HepG2 (cell line): ENCODE measurements around the gene TPRA1. TPM values are rescaled to one million over a fixed set of nuclear protein-coding genes. Genes with fewer than 3 reads are reported as not detected.

Experiments
- ATAC-seq: fragments of 200-7000 bp; cut with Tn5 transposase; 3 replicates; pipeline ENCODE4 v1.9.1; 2020; ENCODE audit warnings: mild to moderate bottlenecking, moderate library complexity
- BruUV-seq: library from RNA; stranded (reverse); fragments of 400-500 nt; replicated peaks from 2 replicates; lab custom pipeline; 2021; lab: Mats Ljungman, UMichigan
- CTCF ChIA-PET: fragments of 300-600 bp; formaldehyde crosslinking; extraction: SDS; loops from one replicate; lab custom pipeline; 2021; ENCODE audit warnings: low total read pairs, inconsistent platforms, low intra/inter-chr PET ratio; lab: Yijun Ruan, JAX
- POLR2A ChIA-PET: fragments of 350-600 bp; sonication (Branson Sonifier 250); formaldehyde crosslinking; loops from one replicate; lab custom pipeline; 2020; ENCODE audit warnings: antibody characterized with exemption, inconsistent platforms; lab: Yijun Ruan, JAX
- DNase-seq: peaks from one replicate; pipeline ENCODE4 v3.0.0-alpha.2; 2015; ENCODE audit warnings: low spot score
- FAIRE-seq: peaks from 3 replicates; lab custom pipeline; 2011; peaks lifted over from hg19 to GRCh38; lab: Jason Lieb, UNC
- H2AFZ ChIP-seq: one replicate; pipeline ENCODE4 v1.6.1; 2011; ENCODE audit warnings: low read length, inconsistent platforms
- H3K27ac ChIP-seq: fragments of 300-600 bp; 3 replicates; pipeline ENCODE4 v1.8.0; 2011; ENCODE audit warnings: mixed run types, mild to moderate bottlenecking, mixed read lengths, low read length, inconsistent platforms; ENCODE audit not compliant: insufficient read depth; ENCODE audit errors: extremely low read length
- H3K27me3 ChIP-seq, 2 experiments: fragments of 200-600 bp in 1 of 2; 2 replicates in 1 of 2; 3 replicates in 1 of 2; pipeline versions ENCODE4 v1.6.0 to v1.8.0; 2011; ENCODE audit warnings: low read length in 2 of 2, mild to moderate bottlenecking in 2 of 2, moderate library complexity in 2 of 2, inconsistent platforms in 1 of 2; ENCODE audit not compliant: insufficient read depth in 2 of 2, control insufficient read depth in 1 of 2
- H3K36me3 ChIP-seq, 2 experiments: fragments of 200-600 bp in 1 of 2; replicated peaks in 1 of 2; 2 replicates in 1 of 2; 3 replicates in 1 of 2; pipeline versions ENCODE4 v1.5.1 to v1.8.0; 2011; ENCODE audit warnings: low read length in 2 of 2, inconsistent platforms in 1 of 2; ENCODE audit not compliant: insufficient read depth in 2 of 2, control insufficient read depth in 1 of 2
- H3K4me1 ChIP-seq: 2 replicates; pipeline ENCODE4 v1.5.1; 2012; ENCODE audit warnings: low read length, inconsistent platforms; ENCODE audit not compliant: insufficient read depth
- H3K4me2 ChIP-seq: 2 replicates; pipeline ENCODE4 v1.6.0; 2011; ENCODE audit warnings: low read depth, low read length, inconsistent platforms
- H3K4me3 ChIP-seq, 3 experiments: fragments of 200-600 bp in 1 of 3; sonication (generic), shearing (Covaris generic) in 1 of 3; replicated peaks in 1 of 3; 2 replicates each; pipeline ENCODE4 v1.5.1; 2011 to 2016; ENCODE audit warnings: low read length in 3 of 3, inconsistent platforms in 2 of 3, low read depth in 2 of 3, mild to moderate bottlenecking in 2 of 3, control low read depth in 1 of 3, mixed read lengths in 1 of 3; ENCODE audit not compliant: insufficient read depth in 1 of 3
- H3K79me2 ChIP-seq: one replicate; pipeline ENCODE4 v1.6.1; 2011; ENCODE audit warnings: low read length, inconsistent platforms; ENCODE audit not compliant: insufficient read depth
- H3K9ac ChIP-seq: 2 replicates; pipeline ENCODE4 v1.6.0; 2011; ENCODE audit warnings: mild to moderate bottlenecking, low read depth, low read length, inconsistent platforms; ENCODE audit not compliant: insufficient read depth
- H3K9me3 ChIP-seq: 2 replicates; pipeline ENCODE4 v1.5.1; 2012; ENCODE audit warnings: mild to moderate bottlenecking, low read length
- H4K20me1 ChIP-seq: 2 replicates; pipeline ENCODE4 v1.6.0; 2011; ENCODE audit warnings: inconsistent platforms, mild to moderate bottlenecking, low read length, moderate library complexity; ENCODE audit not compliant: insufficient read depth
- FOSL2 ChIP-seq: sonication (generic); formaldehyde crosslinking; IDR thresholded peaks from 2 replicates; pipeline ENCODE4 v1.4.0; 2020; ENCODE audit warnings: missing genetic modification reagents
- MATR3 ChIP-seq: sonication (generic); formaldehyde crosslinking; IDR thresholded peaks from 2 replicates; pipeline ENCODE4 v1.4.0; 2020; ENCODE audit warnings: missing genetic modification reagents
- ZNF431 ChIP-seq: sonication (generic); formaldehyde crosslinking; IDR thresholded peaks from 2 replicates; pipeline ENCODE4 v1.9.0; 2022; ENCODE audit warnings: missing genetic modification reagents, low read depth, mild to moderate bottlenecking, borderline replicate concordance
- ZNF562 ChIP-seq: sonication (generic); formaldehyde crosslinking; IDR thresholded peaks from 2 replicates; pipeline ENCODE4 v1.8.0; 2022; ENCODE audit warnings: missing genetic modification reagents, borderline replicate concordance
- ZZZ3 ChIP-seq: sonication (generic); formaldehyde crosslinking; IDR thresholded peaks from 2 replicates; pipeline ENCODE4 v1.4.0; 2020; ENCODE audit warnings: missing genetic modification reagents, mild to moderate bottlenecking, borderline replicate concordance
- WGBS: methylation state at CpG from one replicate; pipeline ENCODE4 v1.1.6; 2017; ENCODE audit warnings: low lambda C conversion rate; 5-methylcytosine and 5-hydroxymethylcytosine counted together
- in situ Hi-C: cut with HindIII; loops from 2 replicates; pipeline ENCODE4 v1.10.0; 2017; ENCODE audit warnings: low pct_unique_long_range_greater_than_20kb; ENCODE audit not compliant: extremely low pct_ligation_motif_present
- intact Hi-C: fragments of 100-400 bp; cut with micrococcal nuclease; formaldehyde crosslinking; loops from one replicate; pipeline ENCODE4 v1.10.0; 2022; ENCODE audit not compliant: unreplicated experiment
- polyA plus RNA-seq, 8 experiments: library from polyadenylated mRNA; depleted of rRNA in 3 of 8; stranded (reverse) in 7 of 8; unstranded in 1 of 8; fragments of >200 nt; fragmentation: Illumina TruSeq in 4 of 8; extraction: Trizol in 4 of 8; gene quantifications; 2 replicates each; pipeline versions ENCODE4 v1.2.1 to v1.2.3, GENCODE V29; 2011 to 2016; ENCODE audit warnings: low read depth in 4 of 8, missing spikeins in 1 of 8, mixed read lengths in 1 of 8; ENCODE audit not compliant: insufficient read depth in 1 of 8
- total RNA-seq, 5 experiments: library from RNA; depleted of rRNA; stranded (reverse); fragments of >200 nt; fragmentation: Illumina TruSeq; extraction: Trizol; gene quantifications; 2 replicates each; pipeline ENCODE4 v1.2.3, GENCODE V29; 2016; ENCODE audit warnings: low read depth in 1 of 5
- TF ChIP-seq, protein P1 (sequence below): sonication (generic); formaldehyde crosslinking; IDR thresholded peaks from 2 replicates; pipeline ENCODE4 v1.4.0; 2020; ENCODE audit warnings: missing genetic modification reagents

Gene TPRA1
- total and polyA plus RNA-seq, 2 of the 13 experiments (the other 11 are each of a cell fraction or from before 2014, with no cell fraction given): 25.4 to 25.8 TPM

DNA sequence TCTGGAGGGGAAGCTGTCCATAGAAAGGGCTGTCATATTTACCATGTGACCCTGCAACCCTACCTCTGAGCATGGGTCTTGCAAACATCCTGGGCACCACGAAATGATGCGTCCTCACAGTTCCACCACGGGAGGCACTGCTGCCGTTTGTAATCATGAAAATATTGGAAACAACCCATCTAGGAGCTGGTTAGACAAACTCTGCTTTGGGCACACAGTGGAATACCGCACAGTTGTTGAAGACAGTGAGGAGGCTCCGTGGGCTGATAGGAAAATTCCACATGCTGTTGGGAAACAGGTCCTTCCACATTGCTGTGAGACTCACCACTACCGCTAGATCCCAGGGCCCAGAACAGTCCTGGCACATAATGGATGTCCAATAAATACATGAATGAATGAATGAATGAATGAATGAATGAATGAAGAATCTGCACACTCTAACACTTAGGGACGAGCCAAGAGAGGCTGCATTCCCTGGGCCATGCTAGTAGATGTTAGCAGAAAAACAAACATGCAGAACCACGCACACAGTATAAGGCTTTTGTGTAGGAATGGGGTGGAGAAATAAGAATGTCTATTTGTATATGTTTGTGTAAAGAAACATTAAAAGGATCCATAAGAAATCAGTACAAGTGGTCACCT is 40.6 kb downstream of the TPRA1 start:
- intact Hi-C loops: loop anchor here (10.0 kb wide), 1 partner anchor 565 kb away; the partner anchor contains the start of gene PLXNA1
- no peaks in the 10 kb centered on the region for H3K79me2 ChIP-seq
- H4K20me1 ChIP-seq: no peaks in the 10 kb centered on the region
- no peak overlapping the region for H3K27ac ChIP-seq
- CTCF ChIA-PET: no interaction called here
- no peak for ATAC-seq
- no peak overlapping the region for H3K4me2 ChIP-seq
- BruUV-seq: no TSS peak
- H3K4me3 ChIP-seq: no peak overlapping the region
- POLR2A ChIA-PET: no interaction called here
- WGBS: 23% methylated on average over 9 of the region's 9 CpGs
- H3K36me3 ChIP-seq: no peaks in the 10 kb centered on the region
- H3K4me1 ChIP-seq: peaks cover 31% of the 10 kb centered on the region
- H3K9ac ChIP-seq: no peak overlapping the region
- H3K9me3 ChIP-seq: no peaks in the 10 kb centered on the region
- DNase-seq: no peak
- peaks cover 2 to 11% of the 10 kb centered on the region in 2 experiments; a peak in 4 of 5 replicates for H3K27me3 ChIP-seq
- TF ChIP-seq MATR3 (CRISPR knock-in tag) (no peak), FOSL2 (no peak), ZNF431 (CRISPR knock-in tag) (no peak), ZZZ3 (CRISPR knock-in tag) (no peak), ZNF562 (CRISPR knock-in tag) (no peak)
- TF ChIP-seq, protein P1, sequence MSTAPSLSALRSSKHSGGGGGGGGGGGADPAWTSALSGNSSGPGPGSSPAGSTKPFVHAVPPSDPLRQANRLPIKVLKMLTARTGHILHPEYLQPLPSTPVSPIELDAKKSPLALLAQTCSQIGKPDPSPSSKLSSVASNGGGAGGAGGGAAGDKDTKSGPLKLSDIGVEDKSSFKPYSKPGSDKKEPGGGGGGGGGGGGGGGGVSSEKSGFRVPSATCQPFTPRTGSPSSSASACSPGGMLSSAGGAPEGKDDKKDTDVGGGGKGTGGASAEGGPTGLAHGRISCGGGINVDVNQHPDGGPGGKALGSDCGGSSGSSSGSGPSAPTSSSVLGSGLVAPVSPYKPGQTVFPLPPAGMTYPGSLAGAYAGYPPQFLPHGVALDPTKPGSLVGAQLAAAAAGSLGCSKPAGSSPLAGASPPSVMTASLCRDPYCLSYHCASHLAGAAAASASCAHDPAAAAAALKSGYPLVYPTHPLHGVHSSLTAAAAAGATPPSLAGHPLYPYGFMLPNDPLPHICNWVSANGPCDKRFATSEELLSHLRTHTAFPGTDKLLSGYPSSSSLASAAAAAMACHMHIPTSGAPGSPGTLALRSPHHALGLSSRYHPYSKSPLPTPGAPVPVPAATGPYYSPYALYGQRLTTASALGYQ: no peak
- TF ChIP-seq, all 625 proteins: peak for 0
- no peak for FAIRE-seq
- H2AFZ ChIP-seq: no peak overlapping the region
- in situ Hi-C loops: no loop called here
